GM23338 (cell line): Measurements from ENCODE around the gene TANGO6. TPM values are rescaled to one million over a fixed set of nuclear protein-coding genes. Genes with fewer than 3 reads are reported as not detected.

ENCODE experiments used
- ATAC-seq: fragments of 200-7000 bp; cut with Tn5 transposase; 3 replicates; pipeline ENCODE4 v1.9.1; 2020
- DNase-seq: peaks from one replicate; pipeline ENCODE4 v3.0.0-alpha.2; 2015; ENCODE audit warnings: low spot score
- H2AFZ ChIP-seq: fragments of 200-600 bp; sonication (generic); 2 replicates; pipeline ENCODE4 v1.8.0; 2016; ENCODE audit warnings: antibody characterized with exemption, mild to moderate bottlenecking, moderate library complexity
- H3F3A ChIP-seq: fragments of 200-600 bp; sonication (generic); replicated peaks from 2 replicates; pipeline ENCODE4 v1.8.0; 2017; ENCODE audit warnings: antibody characterized with exemption, mixed run types, low read depth
- H3K27ac ChIP-seq: fragments of 200-600 bp; sonication (generic); 2 replicates; pipeline ENCODE4 v1.6.1; 2016; ENCODE audit warnings: low read depth
- H3K27me3 ChIP-seq: fragments of 200-600 bp; sonication (generic); 2 replicates; pipeline ENCODE4 v1.8.0; 2016; ENCODE audit warnings: mild to moderate bottlenecking, mixed run types, moderate library complexity; ENCODE audit not compliant: insufficient read depth
- H3K36me3 ChIP-seq: fragments of 200-600 bp; sonication (generic); 2 replicates; pipeline ENCODE4 v1.8.0; 2016; ENCODE audit warnings: mild to moderate bottlenecking; ENCODE audit not compliant: insufficient read depth
- H3K4me1 ChIP-seq: fragments of 200-600 bp; sonication (generic); 2 replicates; pipeline ENCODE4 v1.8.0; 2016; ENCODE audit warnings: mild to moderate bottlenecking, moderate library complexity; ENCODE audit not compliant: insufficient read depth
- H3K4me2 ChIP-seq: fragments of 200-600 bp; sonication (generic); 2 replicates; pipeline ENCODE4 v1.7.1; 2017; ENCODE audit warnings: mixed run types
- H3K4me3 ChIP-seq: fragments of 200-600 bp; sonication (generic); 2 replicates; pipeline ENCODE4 v1.6.1; 2016; ENCODE audit warnings: mixed run types
- H3K79me2 ChIP-seq: fragments of 200-600 bp; sonication (generic); replicated peaks from 2 replicates; pipeline ENCODE4 v1.8.0; 2017; ENCODE audit warnings: mild to moderate bottlenecking; ENCODE audit not compliant: insufficient read depth
- H3K9me2 ChIP-seq: fragments of 200-600 bp; sonication (generic); 2 replicates; pipeline ENCODE4 v1.8.0; 2017; ENCODE audit not compliant: insufficient read depth
- H4K20me1 ChIP-seq: fragments of 200-600 bp; sonication (generic); replicated peaks from 2 replicates; pipeline ENCODE4 v1.8.0; 2017; ENCODE audit warnings: mild to moderate bottlenecking; ENCODE audit not compliant: insufficient read depth
- H3K27ac Mint-ChIP-seq: 2 replicates; pipeline ENCODE4 v1.8.0; 2020; ENCODE audit warnings: inconsistent platforms, mild to moderate bottlenecking, moderate library complexity, mixed read lengths
- H3K27me3 Mint-ChIP-seq: 3 replicates; pipeline ENCODE4 v1.8.0; 2022; ENCODE audit warnings: low read depth, mild to moderate bottlenecking, moderate library complexity, mixed read lengths, inconsistent platforms; ENCODE audit not compliant: insufficient read depth, poor library complexity
- H3K36me3 Mint-ChIP-seq: 3 replicates; pipeline ENCODE4 v1.8.0; 2021; ENCODE audit warnings: low read depth, mild to moderate bottlenecking, inconsistent platforms, moderate library complexity, mixed read lengths
- H3K4me1 Mint-ChIP-seq: 3 replicates; pipeline ENCODE4 v1.8.0; 2020; ENCODE audit warnings: mild to moderate bottlenecking, inconsistent platforms, mixed read lengths
- H3K4me3 Mint-ChIP-seq: 3 replicates; pipeline ENCODE4 v1.8.0; 2021; ENCODE audit warnings: moderate library complexity, mild to moderate bottlenecking, inconsistent platforms, mixed read lengths
- H3K9me3 Mint-ChIP-seq: 3 replicates; pipeline ENCODE4 v1.8.0; 2020; ENCODE audit warnings: moderate library complexity, mild to moderate bottlenecking, inconsistent platforms, mixed read lengths
- CREB1 ChIP-seq: fragments of 250-450 bp; sonication (Bioruptor Pico); IDR thresholded peaks from 2 replicates; pipeline ENCODE4 v1.5.0; 2020; ENCODE audit warnings: low read depth, mild to moderate bottlenecking, moderate library complexity
- CTCF ChIP-seq, 2 experiments: fragments of 200-600 bp in 1 of 2; sonication (generic) in 1 of 2; conservative IDR thresholded peaks; 2 replicates each; pipeline versions ENCODE4 v1.5.1 to v1.6.1; 2016 to 2017; ENCODE audit warnings: antibody characterized with exemption in 2 of 2, low read depth in 2 of 2, mild to moderate bottlenecking in 2 of 2, moderate library complexity in 1 of 2
- ETS1 ChIP-seq: IDR thresholded peaks from 2 replicates; pipeline ENCODE4 v1.6.1; 2016; ENCODE audit warnings: antibody characterized with exemption
- NANOG ChIP-seq: IDR thresholded peaks from 2 replicates; pipeline ENCODE4 v1.6.1; 2016; ENCODE audit warnings: antibody characterized with exemption, borderline replicate concordance
- REST ChIP-seq: IDR thresholded peaks from one replicate; pipeline ENCODE4 v1.6.1; 2018; ENCODE audit warnings: antibody characterized with exemption; ENCODE audit not compliant: unreplicated experiment
- STAT1 ChIP-seq: IDR thresholded peaks from one replicate; pipeline ENCODE4 v1.6.1; 2016; ENCODE audit warnings: antibody characterized with exemption; ENCODE audit not compliant: unreplicated experiment
- ZNF114 ChIP-seq: fragments of 250-450 bp; sonication (Bioruptor Pico); IDR thresholded peaks from 2 replicates; pipeline ENCODE4 v1.5.0; 2020; ENCODE audit warnings: mild to moderate bottlenecking, moderate library complexity
- ZNF331 ChIP-seq: fragments of 250-450 bp; sonication (Bioruptor Pico); IDR thresholded peaks from 2 replicates; pipeline ENCODE4 v1.5.0; 2020; ENCODE audit warnings: low read depth, mild to moderate bottlenecking, moderate library complexity
- ZNF462 ChIP-seq: fragments of 250-450 bp; sonication (Bioruptor Pico); IDR thresholded peaks from 2 replicates; pipeline ENCODE4 v1.5.0; 2020; ENCODE audit warnings: mild to moderate bottlenecking, moderate library complexity
- polyA plus RNA-seq: library from polyadenylated mRNA; unstranded; fragments of >200 nt; fragmentation: Nextera tagmentation; extraction: Ambion mirVana; gene quantifications from 2 replicates; pipeline ENCODE4 v1.2.1, GENCODE V29; 2016
- total RNA-seq: library from RNA; depleted of rRNA; stranded (reverse); fragments of >200 nt; shearing (Covaris generic); gene quantifications from 2 replicates; pipeline ENCODE4 v1.2.3, GENCODE V29; 2014

TANGO6 gene
- total and polyA plus RNA-seq, 2 experiments from 2014 or later: 7.2 to 23.2 TPM

GRCh38 chr16:68823401-68824135 lies 19.8 kb upstream of the TANGO6 start (continued):
- TF ChIP-seq ZNF462 (CRISPR knock-in tag): no peak
- no peak for TF ChIP-seq ZNF114 (CRISPR knock-in tag)

GRCh38 chr16:68825427-68825826 lies 17.9 kb upstream of the TANGO6 start:
- Histone ChIP-seq H3K36me3 (peaks cover 49% of the 10 kb centered on the region), H3K4me3 (no peak overlapping the region), H3K27ac (no peak overlapping the region), H3K79me2 (no peaks in the 10 kb centered on the region), H3K27me3 (no peaks in the 10 kb centered on the region), H4K20me1 (0 out of 2 replicates have a peak, but pooled peaks cover 5% of the 10 kb centered on the region), H3F3A (0 out of 2 replicates have a peak, but pooled peaks cover 4% of the 10 kb centered on the region), H3K4me1 (no peaks in the 10 kb centered on the region), H3K9me2 (no peaks in the 10 kb centered on the region), H3K4me2 (no peak overlapping the region), H2AFZ (no peak overlapping the region)
- TF ChIP-seq ZNF114 (CRISPR knock-in tag) (no peak), ETS1 (no peak), NANOG (no peak), CTCF (conservative IDR thresholded peaks at IDR 0.05; ENCODE audit: low read depth in 2 of 2) (peak; percentile 26 to 37), CREB1 (CRISPR knock-in tag) (no peak), STAT1 (no peak), ZNF331 (CRISPR knock-in tag) (no peak), REST (no peak)
- no peak; the same call in 2 of the 3 replicates for ATAC-seq
- H3K9me3 Mint-ChIP-seq: no peaks in the 10 kb centered on the region; the same call in 1 of the 3 replicates
- no peak overlapping the region for H3K27ac Mint-ChIP-seq
- DNase-seq: no peak
- H3K36me3 Mint-ChIP-seq: peaks cover 84% of the 10 kb centered on the region
- no peak overlapping the region for H3K4me3 Mint-ChIP-seq
- H3K4me1 Mint-ChIP-seq: peaks cover 6% of the 10 kb centered on the region; the same call in 2 of the 3 replicates
- peaks cover 8% of the 10 kb centered on the region for H3K27me3 Mint-ChIP-seq
